Peyer's patch (tissue), 4 donors: ENCODE measurements around the gene CSTB.

Experiments
- CTCF ChIP-seq, 6 experiments: fragments of 450-650 bp in 4 of 6; fragments of 200-600 bp in 2 of 6; sonication (generic) in 1 of 6; IDR thresholded peaks; one replicate each; pipeline ENCODE4 v1.5.1; 2017 to 2019; ENCODE audit warnings: antibody characterized with exemption in 6 of 6, mild to moderate bottlenecking in 3 of 6, moderate library complexity in 1 of 6
- POLR2A ChIP-seq, 2 donors: fragments of 450-650 bp; IDR thresholded peaks; one replicate each; pipeline ENCODE4 v1.5.1; 2017; ENCODE audit warnings: antibody characterized with exemption in 2 of 2, mild to moderate bottlenecking in 2 of 2, moderate library complexity in 2 of 2

DNA sequence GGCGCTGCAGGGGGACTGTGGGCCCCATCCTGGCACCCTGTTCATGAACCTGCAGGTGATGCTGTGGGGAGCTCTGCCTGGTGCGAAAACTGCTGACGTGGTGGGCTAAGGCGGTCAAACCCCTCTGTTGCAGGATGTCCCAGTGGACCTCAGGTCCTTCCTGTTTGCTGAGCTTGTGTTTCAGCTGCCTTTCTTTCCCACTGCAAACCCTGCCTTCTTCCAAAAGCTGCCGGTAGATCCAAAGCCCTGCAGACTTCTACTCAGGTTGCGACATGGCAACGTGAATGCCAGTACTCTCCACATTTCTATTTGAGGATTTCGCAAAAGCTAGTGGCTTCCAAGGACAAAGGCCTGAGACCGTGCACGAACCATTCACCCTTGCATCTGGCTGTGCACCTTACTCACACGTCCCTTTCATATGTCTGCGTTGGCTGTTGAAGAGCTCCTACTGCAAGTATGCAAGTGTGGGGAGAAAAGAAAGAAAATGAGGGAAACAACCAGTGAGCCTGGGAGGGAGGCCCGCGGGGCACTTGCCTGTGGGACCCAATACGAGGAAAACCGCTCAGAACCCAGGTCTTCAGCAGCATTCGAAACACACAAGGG is 7.1 kb upstream of the CSTB start:
- TF ChIP-seq CTCF (IDR thresholded peaks at IDR 0.05): no peak
- no peak for TF ChIP-seq POLR2A (IDR thresholded peaks at IDR 0.05)
